ENCODE results near the gene CUBN.

DNA sequence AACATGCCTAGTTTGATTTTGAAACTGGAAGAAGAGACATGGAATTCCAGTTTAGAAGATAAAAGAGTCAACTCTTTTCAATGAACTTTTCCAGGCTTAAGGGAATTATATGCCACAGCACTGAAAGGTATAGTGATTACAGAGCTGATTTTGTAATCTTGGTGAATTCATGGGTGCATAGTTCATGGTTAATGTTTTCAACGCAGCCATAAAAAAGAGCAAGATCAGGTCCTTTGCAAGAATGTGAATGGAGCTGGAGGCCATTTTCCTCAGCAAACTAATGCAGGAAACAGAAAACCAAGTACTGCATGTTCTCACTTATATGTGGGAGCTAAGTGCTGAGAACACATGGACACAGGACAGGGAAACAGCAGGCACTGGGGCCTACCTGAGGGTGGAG lies 94.2 kb downstream of the CUBN start:
- TF ChIP-seq, protein P1, sequence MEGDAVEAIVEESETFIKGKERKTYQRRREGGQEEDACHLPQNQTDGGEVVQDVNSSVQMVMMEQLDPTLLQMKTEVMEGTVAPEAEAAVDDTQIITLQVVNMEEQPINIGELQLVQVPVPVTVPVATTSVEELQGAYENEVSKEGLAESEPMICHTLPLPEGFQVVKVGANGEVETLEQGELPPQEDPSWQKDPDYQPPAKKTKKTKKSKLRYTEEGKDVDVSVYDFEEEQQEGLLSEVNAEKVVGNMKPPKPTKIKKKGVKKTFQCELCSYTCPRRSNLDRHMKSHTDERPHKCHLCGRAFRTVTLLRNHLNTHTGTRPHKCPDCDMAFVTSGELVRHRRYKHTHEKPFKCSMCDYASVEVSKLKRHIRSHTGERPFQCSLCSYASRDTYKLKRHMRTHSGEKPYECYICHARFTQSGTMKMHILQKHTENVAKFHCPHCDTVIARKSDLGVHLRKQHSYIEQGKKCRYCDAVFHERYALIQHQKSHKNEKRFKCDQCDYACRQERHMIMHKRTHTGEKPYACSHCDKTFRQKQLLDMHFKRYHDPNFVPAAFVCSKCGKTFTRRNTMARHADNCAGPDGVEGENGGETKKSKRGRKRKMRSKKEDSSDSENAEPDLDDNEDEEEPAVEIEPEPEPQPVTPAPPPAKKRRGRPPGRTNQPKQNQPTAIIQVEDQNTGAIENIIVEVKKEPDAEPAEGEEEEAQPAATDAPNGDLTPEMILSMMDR (IDR thresholded peaks at IDR 0.05) = no peak
- no peak for TF ChIP-seq POLR2A (IDR thresholded peaks at IDR 0.05)
